Stimulated activated CD4-positive, alpha-beta T cell treated with anti-CD3 and anti-CD28 coated beads, TNF-alpha, amount 100 ng/mL, for 24 hours (primary cell): ENCODE results near the gene UGDH.
"Not testable (repeated sequence)": the region's sequence is repeated elsewhere in the genome, so short reads cannot be mapped to it uniquely, and the experiment has no call there.

ENCODE experiments used
- DNase-seq, 3 experiments: peaks; one replicate each; pipeline ENCODE4 v3.0.0-alpha.2; 2020; ENCODE audit warnings: low read depth in 3 of 3

UGDH gene

DNA sequence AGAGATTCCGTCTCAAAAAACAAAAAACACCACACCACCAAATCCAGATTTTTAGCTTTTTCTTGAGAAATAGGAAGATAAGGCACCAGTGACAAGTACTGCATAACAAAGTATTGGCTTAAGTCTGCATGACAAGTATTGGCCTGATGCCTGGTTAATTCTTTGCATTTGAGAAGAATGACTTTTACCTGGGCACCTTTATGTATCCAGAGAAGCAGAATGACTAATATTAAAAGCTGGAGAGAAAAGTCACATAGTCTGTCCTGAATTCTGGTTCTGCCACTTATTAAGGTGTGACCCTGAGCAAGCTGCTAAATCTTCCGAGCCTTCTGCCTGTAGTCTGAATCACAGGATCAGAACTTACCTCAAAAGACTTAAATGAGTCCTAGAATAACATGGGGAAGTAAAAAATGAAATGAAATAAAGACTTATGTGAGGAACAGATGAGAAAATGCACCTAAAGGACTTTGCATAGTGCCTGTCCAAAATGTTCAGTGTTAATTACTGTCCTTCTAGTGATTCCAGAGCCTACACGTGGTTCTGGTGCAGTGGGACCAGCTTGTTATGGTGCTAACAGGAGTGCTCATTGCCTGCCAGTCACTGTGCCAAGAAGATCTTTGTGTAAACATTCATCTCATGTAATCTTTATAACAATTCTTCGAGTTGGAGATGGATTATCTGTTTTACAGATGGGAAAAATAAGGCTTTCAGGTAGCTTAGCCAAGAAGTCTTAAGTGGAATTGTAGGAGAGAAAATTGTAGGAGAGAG lies 31.6 kb downstream of the UGDH start:
- DNase-seq = no peak

- no peak for DNase-seq
These were observed 32.9 kb downstream of the UGDH start for GRCh38 chr4:39494354-39494753.

GRCh38 chr4:39490322-39490721 lies 36.9 kb downstream of the UGDH start:
- no peak for DNase-seq

- DNase-seq = no peak
These were observed 40.9 kb downstream of the UGDH start for GRCh38 chr4:39486221-39486804.

DNA sequence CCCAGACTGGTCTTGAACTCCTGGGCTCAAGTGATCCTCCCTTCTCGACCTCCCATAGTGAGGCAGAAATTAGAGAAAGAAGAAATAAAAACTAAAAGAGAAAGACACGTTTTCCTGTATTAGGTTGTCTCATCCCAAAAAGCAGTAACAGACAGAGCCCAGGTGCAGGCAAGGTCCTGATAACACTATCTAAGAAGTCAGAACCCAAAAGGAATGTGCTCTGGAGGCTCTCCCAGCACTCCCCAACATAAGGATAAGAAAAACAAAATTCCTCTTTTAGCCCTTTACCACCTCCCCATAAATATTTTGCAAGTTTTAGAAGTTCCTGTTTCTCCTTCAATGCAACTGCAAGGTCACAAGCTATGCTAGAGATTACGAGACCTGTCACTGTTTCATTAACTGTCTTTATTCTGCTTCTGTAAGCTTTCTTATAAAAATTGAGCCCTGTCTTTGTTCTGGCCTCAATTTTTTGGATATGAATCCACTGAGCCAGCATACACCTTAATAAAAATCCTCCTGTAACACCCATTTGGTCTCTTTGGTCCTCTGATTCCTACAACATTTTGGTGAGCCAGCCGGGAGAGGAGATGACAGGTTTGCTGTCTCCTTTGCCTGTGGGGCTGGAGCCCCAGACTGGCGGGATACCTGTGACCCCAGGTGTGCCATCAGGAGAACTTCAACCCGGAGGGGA lies 42.5 kb downstream of the UGDH start:
- DNase-seq = no peak

- DNase-seq = no peak
These were observed 46.1 kb downstream of the UGDH start for GRCh38 chr4:39480902-39481695.

DNA sequence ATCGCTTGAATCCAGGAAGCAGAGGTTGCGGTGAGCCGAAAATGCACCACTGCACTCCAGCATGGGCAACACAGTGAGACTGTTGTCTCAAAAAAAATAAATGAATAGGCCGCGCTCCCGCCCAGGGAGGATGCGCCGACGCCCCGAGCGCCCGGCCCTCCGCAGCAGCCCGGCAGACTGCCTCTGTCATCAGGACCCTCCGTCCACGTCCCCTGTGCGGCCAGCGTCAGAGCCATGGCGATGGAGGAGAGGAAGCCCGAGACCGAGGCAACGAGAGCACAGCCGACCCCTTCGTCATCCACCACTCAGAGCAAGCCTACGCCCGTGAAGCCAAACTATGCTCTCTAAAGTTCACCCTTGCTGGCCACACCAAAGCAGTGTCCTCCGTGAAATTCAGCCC lies 47.0 kb downstream of the UGDH start:
- DNase-seq = no peak

DNA sequence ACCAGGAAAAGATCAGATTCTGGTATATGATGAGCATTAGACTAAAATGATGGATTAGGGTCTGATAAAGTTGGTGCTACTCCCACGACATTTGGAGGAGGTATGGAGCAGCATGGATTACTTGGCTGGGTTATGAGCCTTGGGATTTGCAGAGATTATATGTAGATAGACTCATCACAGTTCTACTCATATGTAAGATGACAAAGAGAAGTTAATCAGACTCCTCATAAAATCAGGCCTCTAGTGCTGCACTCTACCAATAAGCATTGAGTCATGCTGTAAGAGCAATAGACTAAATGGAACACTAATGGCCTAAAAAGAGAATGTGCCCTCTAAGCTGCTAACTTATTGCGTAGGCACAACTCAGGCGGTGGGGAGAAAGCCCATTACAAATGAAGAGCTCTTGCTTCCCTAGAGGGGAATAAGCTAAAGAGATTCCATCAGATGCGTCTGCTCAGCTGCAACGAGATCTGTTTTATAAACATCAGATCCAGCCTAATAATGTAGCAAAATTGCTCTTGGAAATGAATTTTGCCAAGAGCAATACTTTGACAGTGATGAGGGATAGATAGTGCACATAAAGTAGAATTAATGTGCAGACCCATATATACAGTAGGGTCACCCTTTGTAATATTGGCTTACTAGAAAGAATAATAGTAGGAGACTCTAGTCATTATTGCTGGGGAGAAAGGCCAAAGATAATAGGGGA lies 50.9 kb downstream of the UGDH start:
- no peak for DNase-seq

- no peak for DNase-seq
These were observed 54.8 kb downstream of the UGDH start for GRCh38 chr4:39472396-39472795.

- no peak for DNase-seq
These were observed 56.8 kb downstream of the UGDH start for GRCh38 chr4:39470402-39470801.

GRCh38 chr4:39469429-39470077 lies 57.7 kb downstream of the UGDH start:
- DNase-seq = no peak

DNA sequence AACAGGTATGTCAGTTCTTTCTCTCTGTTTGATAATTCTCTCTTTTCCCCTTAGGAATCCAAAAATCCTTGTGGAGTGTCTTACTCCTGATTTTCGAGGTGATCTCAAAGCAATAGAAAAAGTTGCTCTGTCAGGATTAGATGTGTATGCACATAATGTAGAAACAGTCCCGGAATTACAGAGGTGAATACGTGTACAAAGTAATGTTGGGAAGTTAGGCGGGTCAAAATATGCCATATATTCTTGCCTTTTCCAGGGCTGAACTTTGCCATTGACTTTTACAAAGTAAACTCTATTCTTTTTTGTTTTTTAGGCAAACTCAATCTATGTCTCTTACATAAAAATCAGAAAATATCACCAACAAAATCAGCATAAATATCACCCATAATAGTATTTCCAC lies 59.8 kb downstream of the UGDH start:
- no peak for DNase-seq

GRCh38 chr4:39466747-39467146 lies 60.5 kb downstream of the UGDH start:
- no peak for DNase-seq

- DNase-seq = no peak
These were observed 62.2 kb downstream of the UGDH start for GRCh38 chr4:39464886-39465501.

- DNase-seq = peak; percentile 84 to 91 (median 89)
These were observed 68.5 kb downstream of the UGDH start, which contains the start of the genes LIAS and RPL9 for GRCh38 chr4:39458505-39459300. Gene LIAS (plus strand): TSS chr4:39459056. CDS start chr4:39459118, 62 bp downstream. Gene RPL9 (minus strand): TSS chr4:39458922. CDS start chr4:39458439, 483 bp downstream.

- DNase-seq = not testable (repeated sequence)
These were observed 69.1 kb downstream of the UGDH start for GRCh38 chr4:39458161-39458504.

DNA sequence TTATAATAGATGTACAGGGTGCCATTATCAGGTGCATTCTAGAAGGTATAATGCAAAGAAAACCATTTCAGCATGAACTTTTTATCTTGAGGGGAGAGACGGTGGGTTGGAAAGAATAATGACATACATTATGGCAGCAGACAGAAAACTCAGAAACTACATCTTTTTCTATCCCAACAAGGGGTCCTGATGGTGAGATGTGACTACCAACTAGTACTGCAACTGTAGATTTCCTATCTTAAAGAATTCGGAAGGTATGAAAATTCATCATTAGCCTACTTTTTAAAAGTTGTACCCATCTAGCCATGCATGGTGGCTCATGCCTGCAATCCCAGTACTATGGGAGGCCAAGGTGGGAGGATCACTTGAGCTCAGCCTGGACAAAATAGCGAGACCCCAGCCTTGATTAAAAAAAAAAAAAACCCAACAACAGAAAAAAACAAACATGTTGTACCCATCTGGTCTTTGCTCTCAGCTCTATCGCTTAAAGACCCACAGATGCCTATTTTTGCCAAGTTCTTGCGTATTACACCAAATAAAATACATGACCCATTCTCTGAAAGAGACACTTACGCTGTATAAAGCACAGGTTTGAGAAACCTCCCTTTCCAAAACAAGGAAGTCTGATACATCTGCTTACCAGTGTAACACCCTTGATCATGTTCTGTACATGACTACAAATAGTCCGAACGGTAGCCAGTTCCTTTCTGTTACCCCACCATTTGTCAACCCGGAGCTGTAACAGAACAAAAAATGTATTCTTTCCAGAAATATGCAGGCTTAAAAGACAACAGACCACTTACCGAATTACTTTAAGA lies 70.1 kb downstream of the UGDH start:
- DNase-seq = no peak

- no peak for DNase-seq
These were observed 71.8 kb downstream of the UGDH start for GRCh38 chr4:39455486-39455885.

DNA sequence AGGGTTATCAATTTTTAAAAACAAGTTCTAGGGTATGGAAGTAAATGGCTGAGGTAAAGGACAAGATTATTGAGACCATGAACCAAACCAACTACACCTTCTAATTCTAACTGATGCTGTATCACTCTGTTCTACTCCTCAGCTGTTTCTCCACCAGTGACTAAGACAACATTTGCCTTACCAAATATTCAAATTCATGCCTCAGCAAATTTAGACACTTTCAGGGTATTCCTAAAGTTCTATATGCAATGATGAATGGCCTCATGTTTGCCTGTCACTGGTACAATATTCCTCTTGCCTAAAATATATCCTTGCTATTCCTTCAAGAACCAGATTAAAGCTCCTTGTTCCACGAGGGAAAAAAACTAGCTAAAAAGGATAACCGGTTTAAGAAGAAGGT lies 73.5 kb downstream of the UGDH start:
- no peak for DNase-seq
